ENCODE data around the gene TAS1R3. TPM values are rescaled to one million over a fixed set of nuclear protein-coding genes. Genes with fewer than 3 reads are reported as not detected.

The TAS1R3 gene
- total RNA-seq, 1 donor from 2014 or later, result 0.65 TPM

- H3K9me3 ChIP-seq, result no peaks in the 10 kb centered on the region
- DNase-seq (peak; percentile 74), ATAC-seq (peak; percentile 23 to 38)
- intact Hi-C loops (cut with DNase I), result no loop called here
- no peak for TF ChIP-seq CTCF (IDR thresholded peaks at IDR 0.05)
- no peaks in the 10 kb centered on the region for H3K27me3 ChIP-seq (ENCODE audit: low read depth)
- no peak overlapping the region for H3K27ac ChIP-seq
- H3K4me1 ChIP-seq, result peaks cover 15% of the 10 kb centered on the region
- H3K36me3 ChIP-seq, result peaks cover 28% of the 10 kb centered on the region
- H3K4me3 ChIP-seq, result no peak overlapping the region
Measured at GRCh38 chr1:1332774-1333480, 1.8 kb downstream of the TAS1R3 start.

DNA sequence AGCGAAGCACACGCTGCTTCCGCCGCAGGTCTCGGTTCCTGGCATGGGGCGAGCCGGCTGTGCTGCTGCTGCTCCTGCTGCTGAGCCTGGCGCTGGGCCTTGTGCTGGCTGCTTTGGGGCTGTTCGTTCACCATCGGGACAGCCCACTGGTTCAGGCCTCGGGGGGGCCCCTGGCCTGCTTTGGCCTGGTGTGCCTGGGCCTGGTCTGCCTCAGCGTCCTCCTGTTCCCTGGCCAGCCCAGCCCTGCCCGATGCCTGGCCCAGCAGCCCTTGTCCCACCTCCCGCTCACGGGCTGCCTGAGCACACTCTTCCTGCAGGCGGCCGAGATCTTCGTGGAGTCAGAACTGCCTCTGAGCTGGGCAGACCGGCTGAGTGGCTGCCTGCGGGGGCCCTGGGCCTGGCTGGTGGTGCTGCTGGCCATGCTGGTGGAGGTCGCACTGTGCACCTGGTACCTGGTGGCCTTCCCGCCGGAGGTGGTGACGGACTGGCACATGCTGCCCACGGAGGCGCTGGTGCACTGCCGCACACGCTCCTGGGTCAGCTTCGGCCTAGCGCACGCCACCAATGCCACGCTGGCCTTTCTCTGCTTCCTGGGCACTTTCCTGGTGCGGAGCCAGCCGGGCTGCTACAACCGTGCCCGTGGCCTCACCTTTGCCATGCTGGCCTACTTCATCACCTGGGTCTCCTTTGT lies 2.6 kb downstream of the TAS1R3 start:
- DNase-seq (no peak), ATAC-seq (no peak)
- intact Hi-C loops (cut with DNase I), result no loop called here

DNA sequence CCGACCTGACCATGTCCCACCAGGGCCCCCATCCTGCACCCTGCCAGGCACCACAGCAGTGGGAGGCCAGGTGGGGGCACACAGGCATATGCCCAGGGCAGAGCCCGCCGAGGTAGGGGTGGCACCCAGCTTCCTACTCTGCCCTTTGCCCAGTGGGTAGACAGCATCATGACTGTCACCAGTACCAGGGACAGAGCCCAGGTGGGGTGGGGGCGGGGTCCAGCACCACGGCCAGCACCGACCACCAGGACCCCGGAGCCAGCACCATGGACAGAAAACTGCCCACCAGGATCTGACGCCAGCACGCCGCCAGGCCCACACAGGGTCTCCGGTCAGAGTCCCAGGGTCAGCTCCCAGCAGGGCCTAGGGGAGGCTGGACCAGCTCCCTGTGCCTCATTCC lies 3.8 kb downstream of the TAS1R3 start:
- Histone ChIP-seq H3K4me3 (no peak overlapping the region), H3K9me3 (no peaks in the 10 kb centered on the region), H3K27ac (no peak overlapping the region), H3K4me1 (peaks cover 15% of the 10 kb centered on the region), H3K36me3 (peaks cover 36% of the 10 kb centered on the region), H3K27me3 (ENCODE audit: low read depth) (no peaks in the 10 kb centered on the region)
- intact Hi-C loops (cut with DNase I), result no loop called here
- DNase-seq (no peak), ATAC-seq (no peak)
- no peak for TF ChIP-seq CTCF (IDR thresholded peaks at IDR 0.05)

More for the DNA sequence above, 2.6 kb downstream of the TAS1R3 start:
- H3K4me3 ChIP-seq, result no peak overlapping the region
- H3K4me1 ChIP-seq, result peaks cover 15% of the 10 kb centered on the region
- H3K36me3 ChIP-seq, result peaks cover 28% of the 10 kb centered on the region
- TF ChIP-seq CTCF (IDR thresholded peaks at IDR 0.05), result no peak
- H3K27me3 ChIP-seq (ENCODE audit: low read depth), result no peaks in the 10 kb centered on the region
- no peak overlapping the region for H3K27ac ChIP-seq
- H3K9me3 ChIP-seq, result no peaks in the 10 kb centered on the region

DNA sequence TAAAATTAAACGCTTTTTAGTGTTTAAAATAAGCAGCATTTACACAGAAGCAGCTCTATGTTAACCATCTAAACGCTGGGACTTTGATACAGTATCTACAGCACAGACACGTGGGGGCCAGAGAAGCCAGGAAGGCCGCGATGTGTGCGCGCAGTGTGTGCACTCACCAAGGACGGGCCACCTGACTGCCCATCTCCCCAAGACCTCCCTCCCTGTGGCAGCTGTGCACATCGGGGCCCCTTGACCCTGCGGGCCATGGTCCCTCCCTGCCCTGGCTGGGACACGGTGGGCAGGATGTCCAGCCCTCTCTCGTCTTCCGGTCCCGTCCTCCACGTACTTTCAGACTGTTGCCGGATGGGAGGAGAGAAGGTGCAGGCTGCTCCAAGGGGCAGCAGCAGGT lies 4.2 kb downstream of the TAS1R3 start:
- ATAC-seq, result no peak
- intact Hi-C loops (cut with DNase I), result no loop called here
- no peak overlapping the region for H3K4me3 ChIP-seq
- H3K4me1 ChIP-seq, result peaks cover 14% of the 10 kb centered on the region
- no peak for DNase-seq
- no peaks in the 10 kb centered on the region for H3K27me3 ChIP-seq (ENCODE audit: low read depth)
- H3K9me3 ChIP-seq, result no peaks in the 10 kb centered on the region
- no peak overlapping the region for H3K27ac ChIP-seq
- H3K36me3 ChIP-seq, result peaks cover 40% of the 10 kb centered on the region
- TF ChIP-seq CTCF (IDR thresholded peaks at IDR 0.05), result no peak

DNA sequence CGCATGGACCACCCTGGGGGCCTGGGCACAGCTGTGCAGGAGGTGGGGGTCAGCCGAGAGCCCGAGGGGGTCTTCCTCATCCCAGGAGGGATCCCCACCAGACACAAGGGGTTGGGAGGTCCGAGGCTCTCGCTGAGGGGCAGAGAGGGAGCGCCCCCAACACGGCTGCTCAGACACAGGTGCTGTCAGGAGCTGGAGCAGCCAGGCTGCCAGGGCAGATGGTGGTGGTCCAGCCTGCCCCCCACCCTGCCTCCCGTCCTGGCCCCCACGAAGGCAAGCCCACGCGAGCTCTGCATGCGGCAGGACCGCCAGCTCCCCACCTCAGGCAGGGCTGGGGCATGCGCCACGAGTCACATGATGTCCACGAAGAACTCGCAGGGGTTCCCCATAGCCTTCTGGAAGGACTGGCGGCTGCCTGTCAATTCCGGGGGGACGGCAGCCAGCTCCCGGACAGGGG lies 4.7 kb downstream of the TAS1R3 start:
- H3K9me3 ChIP-seq, result no peaks in the 10 kb centered on the region
- no peaks in the 10 kb centered on the region for H3K27me3 ChIP-seq (ENCODE audit: low read depth)
- TF ChIP-seq CTCF (IDR thresholded peaks at IDR 0.05), result no peak
- H3K4me1 ChIP-seq, result peaks cover 9% of the 10 kb centered on the region
- ATAC-seq, result no peak
- H3K36me3 ChIP-seq, result peaks cover 42% of the 10 kb centered on the region
- DNase-seq, result no peak
- no peak overlapping the region for H3K27ac ChIP-seq
- H3K4me3 ChIP-seq, result no peak overlapping the region
- intact Hi-C loops (cut with DNase I), result no loop called here
